ENCODE data around the gene COTL1. TPM values are rescaled to one million over a fixed set of nuclear protein-coding genes. Genes with fewer than 3 reads are reported as not detected.

COTL1 gene
- polyA plus RNA-seq, 2 of the 4 experiments (the other 2 are of a cell fraction) = 89.7 to 372 TPM

DNA sequence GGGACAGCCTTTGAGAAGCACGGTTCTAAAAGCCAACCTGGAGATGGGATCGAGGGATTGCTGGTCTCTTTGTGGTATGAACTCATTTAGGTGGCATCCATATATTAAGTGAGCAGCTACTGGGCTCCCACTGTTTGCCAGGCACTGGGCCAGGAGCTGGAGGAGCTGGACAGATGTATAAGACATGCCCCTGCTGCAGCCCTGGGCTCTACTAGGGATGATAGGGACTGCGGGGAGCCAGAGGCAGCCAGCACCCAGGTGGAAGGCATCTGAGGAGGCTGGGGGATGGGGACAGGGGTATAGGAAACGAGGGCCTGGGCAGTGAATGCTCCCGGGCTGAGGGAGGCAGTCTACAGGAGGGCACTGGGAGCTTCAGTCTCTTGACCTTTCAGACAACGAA is 60.4 kb downstream of the COTL1 start (continued):
- TF ChIP-seq, protein P1, sequence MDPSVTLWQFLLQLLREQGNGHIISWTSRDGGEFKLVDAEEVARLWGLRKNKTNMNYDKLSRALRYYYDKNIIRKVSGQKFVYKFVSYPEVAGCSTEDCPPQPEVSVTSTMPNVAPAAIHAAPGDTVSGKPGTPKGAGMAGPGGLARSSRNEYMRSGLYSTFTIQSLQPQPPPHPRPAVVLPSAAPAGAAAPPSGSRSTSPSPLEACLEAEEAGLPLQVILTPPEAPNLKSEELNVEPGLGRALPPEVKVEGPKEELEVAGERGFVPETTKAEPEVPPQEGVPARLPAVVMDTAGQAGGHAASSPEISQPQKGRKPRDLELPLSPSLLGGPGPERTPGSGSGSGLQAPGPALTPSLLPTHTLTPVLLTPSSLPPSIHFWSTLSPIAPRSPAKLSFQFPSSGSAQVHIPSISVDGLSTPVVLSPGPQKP (IDR thresholded peaks at IDR 0.05; ENCODE audit: low read depth, low read length) = no peak
- TF ChIP-seq EHF (CRISPR knock-in tag; IDR thresholded peaks at IDR 0.05) = no peak
- no peak for TF ChIP-seq HOXB13 (CRISPR knock-in tag; IDR thresholded peaks at IDR 0.05; ENCODE audit: low read depth)
- no peak for TF ChIP-seq RARB (CRISPR knock-in tag; IDR thresholded peaks at IDR 0.05)
- TF ChIP-seq MYC (IDR thresholded peaks at IDR 0.05; ENCODE audit: borderline replicate concordance, low read length) = no peak
- TF ChIP-seq, protein P2, sequence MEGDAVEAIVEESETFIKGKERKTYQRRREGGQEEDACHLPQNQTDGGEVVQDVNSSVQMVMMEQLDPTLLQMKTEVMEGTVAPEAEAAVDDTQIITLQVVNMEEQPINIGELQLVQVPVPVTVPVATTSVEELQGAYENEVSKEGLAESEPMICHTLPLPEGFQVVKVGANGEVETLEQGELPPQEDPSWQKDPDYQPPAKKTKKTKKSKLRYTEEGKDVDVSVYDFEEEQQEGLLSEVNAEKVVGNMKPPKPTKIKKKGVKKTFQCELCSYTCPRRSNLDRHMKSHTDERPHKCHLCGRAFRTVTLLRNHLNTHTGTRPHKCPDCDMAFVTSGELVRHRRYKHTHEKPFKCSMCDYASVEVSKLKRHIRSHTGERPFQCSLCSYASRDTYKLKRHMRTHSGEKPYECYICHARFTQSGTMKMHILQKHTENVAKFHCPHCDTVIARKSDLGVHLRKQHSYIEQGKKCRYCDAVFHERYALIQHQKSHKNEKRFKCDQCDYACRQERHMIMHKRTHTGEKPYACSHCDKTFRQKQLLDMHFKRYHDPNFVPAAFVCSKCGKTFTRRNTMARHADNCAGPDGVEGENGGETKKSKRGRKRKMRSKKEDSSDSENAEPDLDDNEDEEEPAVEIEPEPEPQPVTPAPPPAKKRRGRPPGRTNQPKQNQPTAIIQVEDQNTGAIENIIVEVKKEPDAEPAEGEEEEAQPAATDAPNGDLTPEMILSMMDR (IDR thresholded peaks at IDR 0.05) = no peak
- TF ChIP-seq RFX5 (IDR thresholded peaks at IDR 0.05) = no peak

DNA sequence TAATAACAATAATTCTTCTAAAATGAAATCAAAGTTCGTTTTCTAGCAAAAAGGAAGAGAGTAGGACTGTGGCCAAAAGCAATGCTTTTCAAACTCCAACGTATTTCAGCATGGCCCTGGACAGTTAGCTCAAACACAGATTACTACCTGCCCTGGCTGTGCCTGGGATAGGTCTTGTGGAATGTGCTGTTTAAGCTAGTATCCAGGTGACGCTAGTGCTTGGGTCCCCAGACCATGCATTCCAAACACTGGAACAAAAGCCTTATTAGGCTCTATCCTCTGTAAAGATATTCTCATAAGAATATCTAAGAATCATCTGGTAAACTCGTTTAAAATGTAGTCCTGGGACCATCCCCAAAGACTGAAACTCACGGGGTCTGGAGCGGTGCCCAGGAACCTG is 60.8 kb downstream of the COTL1 start:
- FAIRE-seq (no peak), DNase-seq (ENCODE audit: low read depth in 1 of 2, low spot score in 1 of 2) (no peak), ATAC-seq (no peak)
- no peak overlapping the region for H3K4me2 ChIP-seq
- H3K4me1 ChIP-seq = no peaks in the 10 kb centered on the region
- no peaks in the 10 kb centered on the region for H3K9me3 ChIP-seq
- no peak overlapping the region for H3K4me3 ChIP-seq
- 59% methylated on average over 6 of the region's 6 CpGs for WGBS (ENCODE audit: missing lambda C conversion rate)
- ChIA-PET POLR2A (no interaction called here), CTCF (interaction anchor here (1.5 kb wide), 1 partner anchor 10 kb away, joined by 3 read pairs; no protein-coding TSS in a partner anchor)
- no peak overlapping the region for H3K27ac ChIP-seq
- TF ChIP-seq, protein P3, sequence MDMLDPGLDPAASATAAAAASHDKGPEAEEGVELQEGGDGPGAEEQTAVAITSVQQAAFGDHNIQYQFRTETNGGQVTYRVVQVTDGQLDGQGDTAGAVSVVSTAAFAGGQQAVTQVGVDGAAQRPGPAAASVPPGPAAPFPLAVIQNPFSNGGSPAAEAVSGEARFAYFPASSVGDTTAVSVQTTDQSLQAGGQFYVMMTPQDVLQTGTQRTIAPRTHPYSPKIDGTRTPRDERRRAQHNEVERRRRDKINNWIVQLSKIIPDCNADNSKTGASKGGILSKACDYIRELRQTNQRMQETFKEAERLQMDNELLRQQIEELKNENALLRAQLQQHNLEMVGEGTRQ (IDR thresholded peaks at IDR 0.05) = no peak
- TF ChIP-seq EHMT2 (IDR thresholded peaks at IDR 0.05; ENCODE audit: low read depth) (no peak), PHF8 (IDR thresholded peaks at IDR 0.05; ENCODE audit: borderline replicate concordance, low read depth) (no peak), CEBPB (IDR thresholded peaks at IDR 0.05) (no peak), HOXA7 (CRISPR knock-in tag; IDR thresholded peaks at IDR 0.05) (no peak), BHLHE40 (IDR thresholded peaks at IDR 0.05; ENCODE audit: low read depth, low read length) (no peak), CHD2 (IDR thresholded peaks at IDR 0.05; ENCODE audit: low read length, partially characterized antibody) (no peak), ZNF302 (CRISPR knock-in tag; IDR thresholded peaks at IDR 0.05) (no peak)
- TF ChIP-seq, protein P2 (IDR thresholded peaks at IDR 0.05) = no peak

DNA sequence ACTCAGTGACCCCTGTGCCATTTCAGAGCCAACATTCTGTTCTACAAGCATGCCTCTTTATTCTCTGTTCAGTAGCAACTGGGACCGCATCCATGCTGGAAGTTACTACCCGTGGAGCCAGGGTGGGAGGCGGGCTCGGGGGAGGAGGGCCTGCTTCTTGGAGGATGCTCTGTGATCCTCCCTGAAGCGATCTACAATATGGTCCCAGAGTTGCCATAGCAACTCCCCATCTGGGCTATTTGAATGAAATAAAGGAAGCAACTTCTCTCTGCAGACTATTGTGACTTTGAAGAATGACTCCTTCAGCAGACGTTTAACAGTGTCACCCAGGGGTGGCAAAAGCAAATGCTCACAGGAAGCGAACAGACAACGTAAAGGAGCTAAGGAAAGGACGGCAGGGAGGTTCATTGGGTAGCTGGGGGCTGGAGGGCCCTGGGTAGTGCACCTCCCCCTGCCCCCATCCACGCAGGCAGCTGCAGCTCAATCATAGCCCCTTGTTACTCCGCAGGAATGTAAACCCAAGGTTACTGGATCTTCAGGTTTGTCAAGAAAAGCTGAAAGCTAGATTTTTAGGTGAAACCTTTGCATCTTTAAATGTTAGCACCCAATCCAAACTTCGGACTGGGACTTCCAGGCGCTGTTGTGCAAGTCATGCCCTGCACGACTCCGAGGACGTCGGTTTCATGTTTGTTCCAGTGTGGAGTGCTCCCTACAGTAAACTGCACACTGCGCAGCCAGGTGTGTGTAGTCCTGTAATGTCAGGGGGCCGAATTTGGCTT is 62.3 kb downstream of the COTL1 start:
- Histone ChIP-seq H3K4me3 (no peak overlapping the region), H3K4me1 (no peaks in the 10 kb centered on the region), H3K9me3 (no peaks in the 10 kb centered on the region), H3K27ac (no peak overlapping the region), H3K4me2 (no peak overlapping the region)
- no peak for FAIRE-seq
- ATAC-seq = no peak
- ChIA-PET CTCF (interaction anchor here (0.5 to 1.2 kb wide), 4 partner anchors 8 to 89 kb away, joined by 3 to 5 read pairs (median 3); no protein-coding TSS in a partner anchor), POLR2A (no interaction called here)
- no peak for DNase-seq (ENCODE audit: low read depth in 1 of 2, low spot score in 1 of 2)
- WGBS (ENCODE audit: missing lambda C conversion rate) = 85% methylated on average over 19 of the region's 19 CpGs
- TF ChIP-seq CBX2 (IDR thresholded peaks at IDR 0.05; ENCODE audit: borderline replicate concordance, low read depth) (no peak), KDM5A (IDR thresholded peaks at IDR 0.05) (no peak), EP300 (IDR thresholded peaks at IDR 0.05) (no peak), RNF2 (IDR thresholded peaks at IDR 0.05; ENCODE audit: borderline replicate concordance, low read depth) (no peak), HEYL (CRISPR knock-in tag; IDR thresholded peaks at IDR 0.05) (no peak), HOXB13 (CRISPR knock-in tag; IDR thresholded peaks at IDR 0.05; ENCODE audit: low read depth) (no peak), RCOR1 (IDR thresholded peaks at IDR 0.05; ENCODE audit: low read depth, low read length) (no peak), ZSCAN20 (CRISPR knock-in tag; IDR thresholded peaks at IDR 0.05) (no peak), MAZ (IDR thresholded peaks at IDR 0.05; ENCODE audit: borderline replicate concordance, low read depth, low read length) (no peak), KDM1A (IDR thresholded peaks at IDR 0.05; ENCODE audit: low read depth) (no peak), ZNF302 (CRISPR knock-in tag; IDR thresholded peaks at IDR 0.05) (no peak), MAFK (IDR thresholded peaks at IDR 0.05; ENCODE audit: partially characterized antibody) (no peak)
- TF ChIP-seq, protein P1 (IDR thresholded peaks at IDR 0.05; ENCODE audit: low read depth, low read length) = no peak
- TF ChIP-seq, protein P4, sequence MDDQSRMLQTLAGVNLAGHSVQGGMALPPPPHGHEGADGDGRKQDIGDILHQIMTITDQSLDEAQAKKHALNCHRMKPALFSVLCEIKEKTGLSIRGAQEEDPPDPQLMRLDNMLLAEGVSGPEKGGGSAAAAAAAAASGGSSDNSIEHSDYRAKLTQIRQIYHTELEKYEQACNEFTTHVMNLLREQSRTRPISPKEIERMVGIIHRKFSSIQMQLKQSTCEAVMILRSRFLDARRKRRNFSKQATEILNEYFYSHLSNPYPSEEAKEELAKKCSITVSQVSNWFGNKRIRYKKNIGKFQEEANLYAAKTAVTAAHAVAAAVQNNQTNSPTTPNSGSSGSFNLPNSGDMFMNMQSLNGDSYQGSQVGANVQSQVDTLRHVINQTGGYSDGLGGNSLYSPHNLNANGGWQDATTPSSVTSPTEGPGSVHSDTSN (IDR thresholded peaks at IDR 0.05) = no peak

Measured in A549 (cell line).